Neural progenitor cell (in vitro differentiated cells): Measurements from ENCODE around the gene HOXC9.

Source experiments
- EZH2 ChIP-seq: fragments of 200-600 bp; sonication (generic); IDR thresholded peaks from 2 replicates; pipeline ENCODE4 v1.6.1; 2017; ENCODE audit warnings: antibody characterized with exemption, mild to moderate bottlenecking, moderate library complexity
- EZH2phosphoT487 ChIP-seq: fragments of 200-600 bp; sonication (generic); IDR thresholded peaks from 2 replicates; pipeline ENCODE4 v1.6.1; 2017; ENCODE audit warnings: antibody characterized with exemption
- TF ChIP-seq, protein P1 (sequence below): fragments of 200-600 bp; sonication (generic); IDR thresholded peaks from 2 replicates; pipeline ENCODE4 v1.5.1; 2017; ENCODE audit warnings: antibody characterized with exemption, mild to moderate bottlenecking

DNA sequence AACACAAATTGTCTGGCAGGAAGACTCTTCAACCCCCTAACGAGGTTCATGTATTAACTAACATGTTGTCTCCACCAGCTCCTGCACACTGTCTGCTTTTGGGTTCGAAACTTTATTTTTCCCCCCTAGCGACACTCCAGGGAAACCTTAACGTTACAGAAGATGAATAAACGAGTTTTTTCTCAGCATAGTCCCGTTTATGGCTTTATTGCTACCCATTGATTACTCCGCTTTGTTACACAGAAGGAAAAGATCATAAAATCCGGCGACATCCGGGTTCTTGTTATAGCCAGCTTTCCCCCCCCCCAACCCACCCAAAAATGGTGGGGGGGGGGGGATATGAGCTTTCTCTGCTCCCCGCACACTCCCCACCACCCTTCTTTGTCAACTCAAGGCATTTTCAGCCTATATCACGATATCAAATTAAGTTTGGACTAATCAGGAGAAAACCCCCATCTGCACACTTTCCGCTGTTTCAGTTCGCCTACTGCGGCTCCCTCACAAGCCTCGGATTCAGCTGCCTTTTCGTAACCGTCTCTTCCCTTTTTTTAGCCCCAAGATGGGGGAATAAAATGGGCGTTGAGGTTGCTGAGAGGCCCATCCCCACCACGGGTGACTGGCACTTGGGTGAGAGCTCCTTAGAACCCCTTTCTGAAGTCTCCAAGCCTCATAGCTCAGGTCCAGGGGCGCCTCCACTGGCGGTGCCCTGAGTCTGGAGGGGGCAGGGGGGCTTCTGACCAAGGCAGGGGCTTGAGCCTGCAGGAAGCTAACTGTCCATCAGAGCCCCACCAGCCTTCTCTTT, 26.9 kb downstream of the HOXC9 start:
- TF ChIP-seq, protein P1, sequence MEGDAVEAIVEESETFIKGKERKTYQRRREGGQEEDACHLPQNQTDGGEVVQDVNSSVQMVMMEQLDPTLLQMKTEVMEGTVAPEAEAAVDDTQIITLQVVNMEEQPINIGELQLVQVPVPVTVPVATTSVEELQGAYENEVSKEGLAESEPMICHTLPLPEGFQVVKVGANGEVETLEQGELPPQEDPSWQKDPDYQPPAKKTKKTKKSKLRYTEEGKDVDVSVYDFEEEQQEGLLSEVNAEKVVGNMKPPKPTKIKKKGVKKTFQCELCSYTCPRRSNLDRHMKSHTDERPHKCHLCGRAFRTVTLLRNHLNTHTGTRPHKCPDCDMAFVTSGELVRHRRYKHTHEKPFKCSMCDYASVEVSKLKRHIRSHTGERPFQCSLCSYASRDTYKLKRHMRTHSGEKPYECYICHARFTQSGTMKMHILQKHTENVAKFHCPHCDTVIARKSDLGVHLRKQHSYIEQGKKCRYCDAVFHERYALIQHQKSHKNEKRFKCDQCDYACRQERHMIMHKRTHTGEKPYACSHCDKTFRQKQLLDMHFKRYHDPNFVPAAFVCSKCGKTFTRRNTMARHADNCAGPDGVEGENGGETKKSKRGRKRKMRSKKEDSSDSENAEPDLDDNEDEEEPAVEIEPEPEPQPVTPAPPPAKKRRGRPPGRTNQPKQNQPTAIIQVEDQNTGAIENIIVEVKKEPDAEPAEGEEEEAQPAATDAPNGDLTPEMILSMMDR: no peak
- TF ChIP-seq EZH2 (peak; percentile 89), EZH2phosphoT487 (peak; percentile 82)
